Kidney epithelial cell (primary cell): ENCODE results near the gene AGMO. TPM values are rescaled to one million over a fixed set of nuclear protein-coding genes. Genes with fewer than 3 reads are reported as not detected.

ENCODE experiments used
- DNase-seq: peaks from one replicate; pipeline ENCODE4 v3.0.0-alpha.2; 2010; ENCODE audit warnings: low read depth
- H3K27me3 ChIP-seq: 2 replicates; pipeline ENCODE4 v1.6.0; 2011; ENCODE audit warnings: low read length; ENCODE audit not compliant: control insufficient read depth, insufficient read depth
- H3K36me3 ChIP-seq: 2 replicates; pipeline ENCODE4 v1.5.1; 2011; ENCODE audit warnings: low read length; ENCODE audit not compliant: control insufficient read depth, insufficient read depth
- H3K4me3 ChIP-seq: 2 replicates; pipeline ENCODE4 v1.5.1; 2011; ENCODE audit warnings: low read depth, mild to moderate bottlenecking, control low read depth, low read length
- total RNA-seq: library from RNA; depleted of rRNA; stranded (reverse); fragments of >200 nt; gene quantifications from 2 replicates; pipeline ENCODE4 v1.2.3, GENCODE V29; 2015
- TF ChIP-seq, protein P1 (sequence below): IDR thresholded peaks from 2 replicates; pipeline ENCODE4 v1.5.1; 2011; ENCODE audit warnings: mild to moderate bottlenecking, moderate library complexity, low read length, control low read depth, inconsistent platforms; ENCODE audit not compliant: insufficient read depth, poor library complexity, severe bottlenecking

Gene AGMO
- total RNA-seq, 1 donor from 2014 or later, result 0.04 TPM

- Histone ChIP-seq H3K36me3 (no peaks in the 10 kb centered on the region), H3K4me3 (no peak overlapping the region), H3K27me3 (no peaks in the 10 kb centered on the region)
- TF ChIP-seq, protein P1, sequence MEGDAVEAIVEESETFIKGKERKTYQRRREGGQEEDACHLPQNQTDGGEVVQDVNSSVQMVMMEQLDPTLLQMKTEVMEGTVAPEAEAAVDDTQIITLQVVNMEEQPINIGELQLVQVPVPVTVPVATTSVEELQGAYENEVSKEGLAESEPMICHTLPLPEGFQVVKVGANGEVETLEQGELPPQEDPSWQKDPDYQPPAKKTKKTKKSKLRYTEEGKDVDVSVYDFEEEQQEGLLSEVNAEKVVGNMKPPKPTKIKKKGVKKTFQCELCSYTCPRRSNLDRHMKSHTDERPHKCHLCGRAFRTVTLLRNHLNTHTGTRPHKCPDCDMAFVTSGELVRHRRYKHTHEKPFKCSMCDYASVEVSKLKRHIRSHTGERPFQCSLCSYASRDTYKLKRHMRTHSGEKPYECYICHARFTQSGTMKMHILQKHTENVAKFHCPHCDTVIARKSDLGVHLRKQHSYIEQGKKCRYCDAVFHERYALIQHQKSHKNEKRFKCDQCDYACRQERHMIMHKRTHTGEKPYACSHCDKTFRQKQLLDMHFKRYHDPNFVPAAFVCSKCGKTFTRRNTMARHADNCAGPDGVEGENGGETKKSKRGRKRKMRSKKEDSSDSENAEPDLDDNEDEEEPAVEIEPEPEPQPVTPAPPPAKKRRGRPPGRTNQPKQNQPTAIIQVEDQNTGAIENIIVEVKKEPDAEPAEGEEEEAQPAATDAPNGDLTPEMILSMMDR, result no peak
- no peak for DNase-seq
These were observed 24.5 kb upstream of the AGMO start for GRCh38 chr7:15586266-15586665.

DNA sequence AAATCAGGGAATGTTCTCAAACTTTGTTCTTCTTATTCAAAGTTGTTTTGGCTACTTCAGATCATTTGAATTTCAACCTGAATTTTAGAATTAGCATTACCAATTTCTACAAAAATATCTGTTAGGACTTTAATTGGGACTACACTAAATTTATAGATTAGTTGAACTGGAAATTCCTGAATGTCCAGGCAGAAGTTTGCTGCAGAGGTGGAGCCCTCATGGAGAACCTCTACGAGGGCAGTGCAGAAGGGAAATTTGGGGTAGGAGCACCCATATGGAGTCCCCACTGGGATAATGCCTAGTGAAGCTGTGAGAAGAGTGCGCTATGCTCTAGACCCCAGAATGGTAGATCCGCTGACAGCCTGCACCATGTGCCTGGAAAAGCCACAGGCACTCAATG, 22.8 kb upstream of the AGMO start:
- Histone ChIP-seq H3K4me3 (no peak overlapping the region), H3K36me3 (no peaks in the 10 kb centered on the region), H3K27me3 (no peaks in the 10 kb centered on the region)
- no peak for DNase-seq
- TF ChIP-seq, protein P1, result no peak

- H3K27me3 ChIP-seq, result no peaks in the 10 kb centered on the region
- TF ChIP-seq, protein P1, result no peak
- no peak for DNase-seq
These were observed 21.0 kb upstream of the AGMO start for GRCh38 chr7:15582773-15583172.

DNA sequence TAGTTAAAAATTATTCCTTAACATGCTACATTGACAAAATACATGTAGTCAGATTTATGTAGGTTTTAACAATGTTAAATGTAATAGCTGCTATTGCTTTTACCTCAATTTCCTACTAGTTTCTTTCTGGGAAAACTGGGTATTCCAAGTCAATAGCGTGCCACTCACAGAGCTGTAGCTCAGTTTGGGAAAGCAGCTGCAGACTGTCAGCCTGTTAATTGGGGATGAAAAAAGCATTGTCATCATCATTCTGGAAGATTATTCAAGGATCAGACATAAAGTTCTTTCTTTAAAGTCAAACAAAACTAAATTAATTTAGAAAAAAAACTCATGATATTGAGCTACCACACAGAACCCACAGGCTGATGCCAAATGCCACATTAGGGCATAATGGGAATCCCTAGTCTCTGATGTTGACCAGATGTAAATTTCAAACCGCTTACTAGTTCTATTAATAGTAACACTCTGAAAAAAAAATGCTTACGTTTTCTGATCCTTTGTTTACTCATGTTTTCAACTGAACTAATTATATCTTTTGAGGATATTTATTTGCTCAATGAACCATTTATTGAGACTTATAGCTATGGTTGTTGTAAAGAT, 19.6 kb upstream of the AGMO start:
- no peak for DNase-seq
- TF ChIP-seq, protein P1, result no peak
- Histone ChIP-seq H3K27me3 (no peaks in the 10 kb centered on the region), H3K4me3 (no peak overlapping the region), H3K36me3 (no peaks in the 10 kb centered on the region)

More at GRCh38 chr7:15582773-15583172, 21.0 kb upstream of the AGMO start:
- Histone ChIP-seq H3K36me3 (no peaks in the 10 kb centered on the region), H3K4me3 (no peak overlapping the region)

DNA sequence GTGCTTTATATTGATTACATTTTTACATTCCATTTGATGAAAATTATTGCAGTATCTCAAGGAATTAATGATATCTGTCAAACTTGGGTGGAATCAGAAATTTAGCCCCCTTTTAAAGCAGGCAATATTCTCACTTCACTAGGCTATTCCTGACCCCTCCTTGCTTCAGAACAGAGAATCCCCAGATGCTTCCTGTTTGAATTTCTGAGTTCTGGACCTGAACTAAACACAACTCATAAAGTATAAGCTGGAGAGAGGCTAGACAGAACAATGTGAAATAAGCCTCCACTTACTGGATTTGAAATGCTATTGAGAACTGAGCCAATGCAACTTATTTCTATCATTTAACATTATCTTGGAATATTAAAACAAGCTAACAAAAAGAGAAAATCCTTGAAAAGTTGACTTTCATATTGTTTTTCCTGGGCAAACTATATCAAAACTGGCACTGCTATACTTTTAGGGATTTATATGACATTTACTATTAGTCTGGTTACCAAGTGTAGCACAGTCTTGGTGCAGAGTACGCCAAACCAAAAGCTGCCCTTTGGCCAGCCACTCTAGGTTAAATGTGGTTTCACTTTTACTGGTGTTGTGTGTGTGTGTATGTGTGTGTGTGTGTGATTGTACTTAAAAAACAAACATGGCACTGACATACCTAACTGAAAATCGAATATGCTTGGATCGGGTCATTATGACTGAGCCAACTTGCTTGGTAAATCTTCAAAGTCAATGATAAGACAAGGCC, 19.0 kb upstream of the AGMO start:
- Histone ChIP-seq H3K4me3 (no peak overlapping the region), H3K27me3 (no peaks in the 10 kb centered on the region), H3K36me3 (no peaks in the 10 kb centered on the region)
- TF ChIP-seq, protein P1, result no peak
- no peak for DNase-seq
